ENCODE data around the gene KIF26B.

KIF26B gene

DNA sequence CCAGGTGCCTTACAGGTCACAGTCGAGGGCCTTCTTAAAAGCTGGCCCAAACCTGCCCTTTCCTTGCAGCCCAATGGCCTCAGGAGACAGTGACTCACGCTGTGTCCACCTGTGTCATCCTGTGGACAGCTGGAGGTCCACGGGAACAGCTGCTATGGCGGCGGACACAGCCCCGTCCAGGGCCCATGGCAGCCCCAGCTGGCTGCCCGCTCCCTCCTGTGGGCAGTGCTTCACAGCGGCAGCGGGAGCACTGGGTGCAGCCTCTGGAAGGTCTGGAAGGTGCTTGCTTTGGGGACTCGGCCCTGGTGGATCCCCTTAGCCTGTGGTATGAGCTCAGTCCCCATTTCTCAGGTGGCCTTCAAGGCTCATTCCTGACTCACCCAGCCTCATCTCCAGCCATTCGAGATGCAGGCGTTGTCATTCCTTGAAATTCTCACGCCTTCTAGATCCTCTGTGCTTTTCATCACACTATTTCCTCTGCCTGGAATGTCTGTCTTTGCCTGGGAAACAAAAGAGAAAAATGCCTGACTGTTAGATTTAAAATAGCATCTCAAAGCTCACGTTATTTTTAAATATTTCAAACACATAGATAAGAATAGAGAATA lies 86.8 kb downstream of the KIF26B start:
- peak; percentile 64 for DNase-seq

GRCh38 chr1:245242989-245243388 lies 88.2 kb downstream of the KIF26B start:
- H3K9ac ChIP-seq (ENCODE audit: low read length), result no peak overlapping the region
- no peaks in the 10 kb centered on the region for H3K36me3 ChIP-seq (ENCODE audit: control insufficient read depth, insufficient read depth, low read length)
- no peak overlapping the region for H2BK5ac ChIP-seq (ENCODE audit: low read length)
- no peaks in the 10 kb centered on the region for H3K79me2 ChIP-seq (ENCODE audit: control insufficient read depth, insufficient read depth, low read length)
- no peak overlapping the region for H3K27ac ChIP-seq (ENCODE audit: low read depth, low read length)
- H4K8ac ChIP-seq (ENCODE audit: low read depth, low read length), result no peak overlapping the region
- H3K27me3 ChIP-seq (ENCODE audit: insufficient read depth, low read length, poor library complexity), result no peaks in the 10 kb centered on the region
- no peak overlapping the region for H3K23ac ChIP-seq (ENCODE audit: low read length)
- H3K79me1 ChIP-seq (ENCODE audit: low read length), result no peaks in the 10 kb centered on the region
- no peak overlapping the region for H4K5ac ChIP-seq (ENCODE audit: low read length)
- H3K56ac ChIP-seq (ENCODE audit: low read length), result no peak overlapping the region
- H3K4me2 ChIP-seq (ENCODE audit: low read length), result no peak overlapping the region
- no CpG with 5 or more reads among the region's 1 CpG for WGBS (ENCODE audit: extremely low coverage, insufficient coverage, low lambda C conversion rate)
- H3K18ac ChIP-seq (ENCODE audit: low read length), result no peak overlapping the region
- no peak overlapping the region for H3K4me3 ChIP-seq (ENCODE audit: low read length)
- H3K4me1 ChIP-seq (ENCODE audit: control insufficient read depth, low read depth, low read length), result no peaks in the 10 kb centered on the region
- DNase-seq, result no peak
- H2BK120ac ChIP-seq (ENCODE audit: low read depth, low read length), result no peak overlapping the region
- no peak overlapping the region for H2AK5ac ChIP-seq (ENCODE audit: low read length)
- no peak overlapping the region for H2BK15ac ChIP-seq (replicated peaks; ENCODE audit: low read depth)
- no peak overlapping the region for H3K4ac ChIP-seq (ENCODE audit: low read depth, low read length)

More for the DNA sequence above, 86.8 kb downstream of the KIF26B start:
- Histone ChIP-seq H3K27ac (ENCODE audit: low read depth, low read length) (no peak overlapping the region), H2BK120ac (ENCODE audit: low read depth, low read length) (no peak overlapping the region), H3K4me3 (ENCODE audit: low read length) (no peak overlapping the region), H3K56ac (ENCODE audit: low read length) (no peak overlapping the region), H3K79me1 (ENCODE audit: low read length) (no peaks in the 10 kb centered on the region), H3K36me3 (ENCODE audit: control insufficient read depth, insufficient read depth, low read length) (no peaks in the 10 kb centered on the region), H3K4ac (ENCODE audit: low read depth, low read length) (no peak overlapping the region), H3K9ac (ENCODE audit: low read length) (no peak overlapping the region), H4K5ac (ENCODE audit: low read length) (no peak overlapping the region), H3K4me2 (ENCODE audit: low read length) (no peak overlapping the region), H3K23ac (ENCODE audit: low read length) (no peak overlapping the region), H3K4me1 (ENCODE audit: control insufficient read depth, low read depth, low read length) (no peaks in the 10 kb centered on the region), H3K27me3 (ENCODE audit: insufficient read depth, low read length, poor library complexity) (no peaks in the 10 kb centered on the region), H2BK15ac (replicated peaks; ENCODE audit: low read depth) (no peak overlapping the region), H3K79me2 (ENCODE audit: control insufficient read depth, insufficient read depth, low read length) (no peaks in the 10 kb centered on the region), H3K18ac (ENCODE audit: low read length) (no peak overlapping the region), H2BK5ac (ENCODE audit: low read length) (no peak overlapping the region), H4K8ac (ENCODE audit: low read depth, low read length) (no peak overlapping the region), H2AK5ac (ENCODE audit: low read length) (no peak overlapping the region)
- no CpG with 5 or more reads among the region's 14 CpGs for WGBS (ENCODE audit: extremely low coverage, insufficient coverage, low lambda C conversion rate)

DNA sequence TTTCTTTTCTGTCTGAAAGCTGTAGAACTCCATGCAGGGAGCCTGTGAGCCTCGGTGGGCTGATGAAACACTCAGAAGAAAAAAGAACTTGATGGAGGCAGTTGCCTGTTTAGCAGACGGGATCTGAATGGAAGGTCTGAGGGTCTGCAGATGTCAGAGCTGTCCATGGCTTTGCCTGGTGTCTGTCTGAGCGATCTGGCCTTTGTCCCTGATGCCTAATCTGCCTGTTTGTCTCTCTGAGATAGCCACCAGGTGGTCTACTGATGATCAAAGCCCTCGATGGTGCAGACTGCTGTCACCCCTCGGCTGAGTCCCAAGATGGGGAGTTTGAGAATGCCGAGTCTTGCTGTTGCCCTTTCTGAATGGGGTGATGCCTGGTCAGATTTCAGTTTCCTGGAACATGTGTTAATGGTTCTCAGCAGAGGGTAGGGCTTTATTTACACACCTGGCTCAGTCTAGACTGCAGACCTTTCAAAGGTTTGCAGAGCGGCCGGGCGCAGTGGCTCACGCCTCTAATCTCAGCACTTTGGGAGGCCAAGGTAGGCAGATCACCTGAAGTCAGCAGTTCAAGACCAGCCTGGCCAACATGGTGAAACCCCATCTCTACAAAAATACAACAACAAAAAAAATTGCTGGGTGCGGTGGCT lies 90.4 kb downstream of the KIF26B start:
- no CpG with 5 or more reads among the region's 11 CpGs for WGBS (ENCODE audit: extremely low coverage, insufficient coverage, low lambda C conversion rate)
- Histone ChIP-seq H3K56ac (ENCODE audit: low read length) (no peak overlapping the region), H3K79me1 (ENCODE audit: low read length) (no peaks in the 10 kb centered on the region), H3K18ac (ENCODE audit: low read length) (no peak overlapping the region), H3K23ac (ENCODE audit: low read length) (no peak overlapping the region), H2BK15ac (replicated peaks; ENCODE audit: low read depth) (no peak overlapping the region), H3K4me2 (ENCODE audit: low read length) (no peak overlapping the region), H2BK120ac (ENCODE audit: low read depth, low read length) (no peak overlapping the region), H3K27ac (ENCODE audit: low read depth, low read length) (no peak overlapping the region), H3K4me1 (ENCODE audit: control insufficient read depth, low read depth, low read length) (no peaks in the 10 kb centered on the region), H3K79me2 (ENCODE audit: control insufficient read depth, insufficient read depth, low read length) (no peaks in the 10 kb centered on the region), H3K4me3 (ENCODE audit: low read length) (no peak overlapping the region), H3K27me3 (ENCODE audit: insufficient read depth, low read length, poor library complexity) (no peaks in the 10 kb centered on the region), H3K9ac (ENCODE audit: low read length) (no peak overlapping the region), H4K8ac (ENCODE audit: low read depth, low read length) (no peak overlapping the region), H2BK5ac (ENCODE audit: low read length) (no peak overlapping the region), H2AK5ac (ENCODE audit: low read length) (no peak overlapping the region), H3K4ac (ENCODE audit: low read depth, low read length) (no peak overlapping the region), H3K36me3 (ENCODE audit: control insufficient read depth, insufficient read depth, low read length) (no peaks in the 10 kb centered on the region), H4K5ac (ENCODE audit: low read length) (no peak overlapping the region)
- no peak for DNase-seq

GRCh38 chr1:245246433-245246832 lies 91.6 kb downstream of the KIF26B start:
- H3K27ac ChIP-seq (ENCODE audit: low read depth, low read length), result no peak overlapping the region
- no peak overlapping the region for H3K18ac ChIP-seq (ENCODE audit: low read length)

GRCh38 chr1:245247356-245247755 lies 92.6 kb downstream of the KIF26B start:
- no CpG with 5 or more reads among the region's 12 CpGs for WGBS (ENCODE audit: extremely low coverage, insufficient coverage, low lambda C conversion rate)
- no peak overlapping the region for H4K5ac ChIP-seq (ENCODE audit: low read length)
- H3K4me3 ChIP-seq (ENCODE audit: low read length), result no peak overlapping the region
- H3K36me3 ChIP-seq (ENCODE audit: control insufficient read depth, insufficient read depth, low read length), result no peaks in the 10 kb centered on the region
- DNase-seq, result no peak
- no peak overlapping the region for H2BK15ac ChIP-seq (replicated peaks; ENCODE audit: low read depth)
- no peak overlapping the region for H3K4me2 ChIP-seq (ENCODE audit: low read length)
- H3K4ac ChIP-seq (ENCODE audit: low read depth, low read length), result no peak overlapping the region
- no peaks in the 10 kb centered on the region for H3K27me3 ChIP-seq (ENCODE audit: insufficient read depth, low read length, poor library complexity)
- no peak overlapping the region for H3K18ac ChIP-seq (ENCODE audit: low read length)
- no peak overlapping the region for H3K27ac ChIP-seq (ENCODE audit: low read depth, low read length)
- no peaks in the 10 kb centered on the region for H3K79me2 ChIP-seq (ENCODE audit: control insufficient read depth, insufficient read depth, low read length)
- H2BK5ac ChIP-seq (ENCODE audit: low read length), result no peak overlapping the region
- no peak overlapping the region for H2AK5ac ChIP-seq (ENCODE audit: low read length)
- H3K23ac ChIP-seq (ENCODE audit: low read length), result no peak overlapping the region
- no peak overlapping the region for H4K8ac ChIP-seq (ENCODE audit: low read depth, low read length)
- H3K4me1 ChIP-seq (ENCODE audit: control insufficient read depth, low read depth, low read length), result no peaks in the 10 kb centered on the region
- H3K9ac ChIP-seq (ENCODE audit: low read length), result no peak overlapping the region
- H3K79me1 ChIP-seq (ENCODE audit: low read length), result no peaks in the 10 kb centered on the region
- no peak overlapping the region for H2BK120ac ChIP-seq (ENCODE audit: low read depth, low read length)
- H3K56ac ChIP-seq (ENCODE audit: low read length), result no peak overlapping the region

More at GRCh38 chr1:245246433-245246832, 91.6 kb downstream of the KIF26B start:
- Histone ChIP-seq H3K9ac (ENCODE audit: low read length) (no peak overlapping the region), H2BK120ac (ENCODE audit: low read depth, low read length) (no peak overlapping the region), H3K79me2 (ENCODE audit: control insufficient read depth, insufficient read depth, low read length) (no peaks in the 10 kb centered on the region), H3K79me1 (ENCODE audit: low read length) (no peaks in the 10 kb centered on the region), H2BK5ac (ENCODE audit: low read length) (no peak overlapping the region), H3K27me3 (ENCODE audit: insufficient read depth, low read length, poor library complexity) (no peaks in the 10 kb centered on the region), H4K5ac (ENCODE audit: low read length) (no peak overlapping the region), H3K4ac (ENCODE audit: low read depth, low read length) (no peak overlapping the region), H2AK5ac (ENCODE audit: low read length) (no peak overlapping the region), H3K36me3 (ENCODE audit: control insufficient read depth, insufficient read depth, low read length) (no peaks in the 10 kb centered on the region), H3K56ac (ENCODE audit: low read length) (no peak overlapping the region), H4K8ac (ENCODE audit: low read depth, low read length) (no peak overlapping the region), H3K4me3 (ENCODE audit: low read length) (no peak overlapping the region), H3K4me1 (ENCODE audit: control insufficient read depth, low read depth, low read length) (no peaks in the 10 kb centered on the region), H2BK15ac (replicated peaks; ENCODE audit: low read depth) (no peak overlapping the region), H3K4me2 (ENCODE audit: low read length) (no peak overlapping the region), H3K23ac (ENCODE audit: low read length) (no peak overlapping the region)
- DNase-seq, result no peak
- WGBS (ENCODE audit: extremely low coverage, insufficient coverage, low lambda C conversion rate), result no CpG with 5 or more reads among the region's 4 CpGs

GRCh38 chr1:245247801-245248200 lies 93.0 kb downstream of the KIF26B start:
- no peaks in the 10 kb centered on the region for H3K27me3 ChIP-seq (ENCODE audit: insufficient read depth, low read length, poor library complexity)
- H4K5ac ChIP-seq (ENCODE audit: low read length), result no peak overlapping the region
- no peak overlapping the region for H3K18ac ChIP-seq (ENCODE audit: low read length)
- no peak overlapping the region for H3K4me3 ChIP-seq (ENCODE audit: low read length)
- no peaks in the 10 kb centered on the region for H3K79me1 ChIP-seq (ENCODE audit: low read length)
- no peak overlapping the region for H2BK120ac ChIP-seq (ENCODE audit: low read depth, low read length)
- H3K4me2 ChIP-seq (ENCODE audit: low read length), result no peak overlapping the region
- H2BK15ac ChIP-seq (replicated peaks; ENCODE audit: low read depth), result no peak overlapping the region
- no peak overlapping the region for H3K27ac ChIP-seq (ENCODE audit: low read depth, low read length)
- no peaks in the 10 kb centered on the region for H3K4me1 ChIP-seq (ENCODE audit: control insufficient read depth, low read depth, low read length)
- no peaks in the 10 kb centered on the region for H3K79me2 ChIP-seq (ENCODE audit: control insufficient read depth, insufficient read depth, low read length)
- no peak overlapping the region for H2BK5ac ChIP-seq (ENCODE audit: low read length)
- H3K9ac ChIP-seq (ENCODE audit: low read length), result no peak overlapping the region
- no peaks in the 10 kb centered on the region for H3K36me3 ChIP-seq (ENCODE audit: control insufficient read depth, insufficient read depth, low read length)
- no peak overlapping the region for H3K23ac ChIP-seq (ENCODE audit: low read length)
- H4K8ac ChIP-seq (ENCODE audit: low read depth, low read length), result no peak overlapping the region
- no CpG with 5 or more reads among the region's 7 CpGs for WGBS (ENCODE audit: extremely low coverage, insufficient coverage, low lambda C conversion rate)
- no peak overlapping the region for H3K4ac ChIP-seq (ENCODE audit: low read depth, low read length)
- H3K56ac ChIP-seq (ENCODE audit: low read length), result no peak overlapping the region
- DNase-seq, result no peak
- no peak overlapping the region for H2AK5ac ChIP-seq (ENCODE audit: low read length)

Measured in mesendoderm (in vitro differentiated cells).